OCI-M2 (cell line): ENCODE results near the gene SOX6.
"Not testable (repeated sequence)": the region's sequence is repeated elsewhere in the genome, so short reads cannot be mapped to it uniquely, and the experiment has no call there.

Experiments
- DNase-seq: peaks from one replicate; lab custom pipeline; 2025; ENCODE audit not compliant: unreplicated experiment; lab: John Stamatoyannopoulos, UW

Gene SOX6

DNA sequence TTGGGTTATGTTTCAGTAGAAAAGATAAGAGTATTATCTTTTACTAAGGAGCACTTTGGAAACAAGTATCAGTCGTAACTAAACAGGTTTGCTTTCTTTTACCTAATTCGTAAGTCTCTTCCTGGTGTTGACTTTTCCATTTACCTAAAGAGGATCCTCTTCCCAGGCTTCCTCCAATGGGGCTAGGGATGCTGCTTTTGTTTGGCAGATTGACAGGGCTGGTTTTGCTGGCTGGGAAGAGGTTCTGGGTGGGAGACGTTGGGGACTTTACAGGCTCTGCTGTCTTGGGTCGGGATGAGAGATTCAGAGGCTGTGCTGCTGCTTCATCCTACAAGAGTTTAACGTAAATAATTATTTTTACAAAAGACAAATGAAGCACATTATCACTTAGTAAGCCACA is 306.7 kb downstream of the SOX6 start:
- DNase-seq = no peak

DNA sequence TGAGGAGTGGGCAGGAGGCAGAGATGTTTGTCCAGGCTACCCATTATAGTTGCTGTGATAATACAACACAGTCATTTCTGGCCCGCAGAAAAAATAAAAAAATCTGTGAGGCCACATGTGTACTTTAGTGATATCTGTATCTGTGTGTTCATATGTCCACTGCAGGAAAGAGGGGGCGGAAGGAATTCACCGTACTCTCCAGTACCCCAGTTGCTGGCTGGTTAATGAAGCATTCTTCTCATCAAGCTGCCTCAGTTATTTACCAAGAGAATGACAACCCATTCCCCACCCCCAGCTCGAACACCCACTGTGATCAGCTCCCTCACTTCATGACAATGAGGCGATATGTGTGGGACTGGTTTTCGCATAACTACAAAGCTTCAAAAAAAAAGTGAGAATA is 309.3 kb downstream of the SOX6 start:
- DNase-seq = peak; percentile 18

DNA sequence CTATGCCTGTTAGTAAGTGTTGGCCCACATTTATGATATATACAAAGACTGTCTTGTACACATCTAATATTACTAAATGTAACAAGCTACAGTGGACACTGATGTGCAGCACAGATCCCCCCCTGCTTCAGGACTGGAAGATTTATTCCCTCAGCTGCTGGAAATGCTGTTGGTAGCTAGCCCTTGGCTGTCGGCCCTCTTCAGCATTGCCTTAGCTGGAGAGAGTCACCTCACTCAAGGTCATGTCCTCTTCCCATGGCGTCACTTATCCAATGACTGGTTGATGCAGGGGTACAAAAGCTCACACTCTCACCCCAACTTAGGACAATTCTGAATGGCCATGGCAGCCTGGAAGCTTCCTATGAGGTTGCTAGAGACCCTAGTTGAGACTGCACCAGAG is 312.7 kb downstream of the SOX6 start:
- no peak for DNase-seq

DNA sequence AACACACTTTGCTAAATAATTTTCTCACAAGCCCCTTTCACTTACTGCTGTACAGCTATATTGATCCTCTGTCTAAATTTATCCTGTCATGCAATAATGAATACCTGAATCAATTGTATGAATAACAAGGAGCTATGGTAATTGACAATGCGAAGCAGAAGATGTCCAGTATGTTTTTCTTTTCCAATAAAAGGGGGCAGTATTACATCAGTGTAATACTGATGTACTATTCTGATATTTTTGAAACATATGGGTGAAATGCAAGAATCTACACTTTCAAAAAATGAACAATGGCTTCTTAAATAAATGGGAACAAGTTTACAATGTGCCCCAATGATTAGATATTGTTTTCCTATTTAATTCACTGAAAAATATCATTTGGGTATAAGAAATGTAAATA is 315.1 kb downstream of the SOX6 start:
- DNase-seq = no peak

DNA sequence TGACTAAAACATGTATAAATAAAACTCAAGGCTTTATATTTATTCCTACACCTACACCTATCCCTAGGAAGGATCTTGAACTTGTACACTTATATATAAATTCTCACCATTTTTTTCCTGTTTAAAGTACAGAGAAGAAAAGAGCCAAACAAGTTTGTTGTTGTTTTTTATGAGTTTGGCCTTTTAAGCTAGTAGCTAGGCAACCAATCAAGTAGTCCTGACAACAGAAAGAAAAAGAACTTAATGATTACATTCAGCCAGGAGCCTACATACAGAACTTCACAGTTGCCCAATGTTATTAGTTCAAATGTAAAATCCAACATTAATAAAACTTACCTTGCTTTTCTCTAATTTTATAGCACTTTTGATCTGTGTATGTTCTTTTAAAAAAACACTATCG is 316.2 kb downstream of the SOX6 start:
- DNase-seq = no peak

DNA sequence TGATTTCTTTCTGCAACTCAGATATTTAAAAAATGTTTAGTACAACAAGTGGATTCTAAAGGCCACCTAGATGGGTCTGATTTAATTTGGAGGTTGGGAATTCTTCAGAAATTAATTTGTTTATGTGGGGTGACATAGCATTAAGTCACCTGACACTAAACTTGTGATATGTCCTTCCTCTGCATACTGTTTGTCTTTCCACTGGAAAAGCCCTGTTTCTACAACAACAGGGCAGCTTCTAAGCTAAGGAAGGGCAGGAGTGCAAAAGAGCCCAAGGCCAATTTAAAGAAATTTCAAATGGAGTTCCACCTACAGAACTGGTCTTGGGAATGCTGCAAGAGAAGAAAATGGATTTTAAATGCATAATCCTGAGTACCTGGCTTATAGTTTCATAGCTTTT is 319.2 kb downstream of the SOX6 start:
- DNase-seq = no peak

DNA sequence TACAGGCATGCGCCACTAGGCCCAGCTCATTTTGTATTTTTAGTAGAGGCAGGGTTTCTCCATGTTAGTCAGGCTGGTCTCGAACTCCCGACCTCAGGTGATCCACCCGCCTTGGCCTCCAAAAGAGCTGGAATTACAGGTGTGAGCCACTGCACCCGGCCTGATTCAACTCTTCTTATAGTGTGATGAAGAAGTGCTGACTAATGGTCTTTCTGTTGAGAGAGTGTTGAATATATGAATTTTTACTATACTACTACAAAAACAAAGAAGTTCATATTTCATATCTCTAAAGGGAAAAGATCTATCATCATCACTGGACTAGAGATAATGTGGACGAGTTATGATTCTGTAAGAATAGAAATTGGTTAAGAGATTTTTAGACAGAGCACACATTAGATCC is 320.1 kb downstream of the SOX6 start:
- DNase-seq = no peak

DNA sequence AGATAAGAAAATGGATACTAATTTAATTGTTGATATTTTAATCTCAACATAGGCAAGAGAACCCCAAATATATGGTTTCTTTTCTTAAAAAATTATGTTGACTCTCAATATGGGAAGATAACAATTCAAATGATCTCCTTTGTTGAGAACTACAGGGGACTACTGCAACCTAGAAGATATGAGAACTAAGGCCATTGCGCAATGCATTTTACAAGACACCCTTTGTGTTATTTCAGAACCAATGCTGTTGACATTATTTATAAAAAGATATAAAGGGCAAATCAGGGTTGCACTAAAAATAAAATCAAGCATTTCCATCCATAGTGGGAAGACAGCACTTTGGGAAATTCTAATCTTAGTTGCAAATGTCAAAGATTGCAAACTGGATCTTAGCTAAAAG is 322.3 kb downstream of the SOX6 start:
- no peak for DNase-seq

DNA sequence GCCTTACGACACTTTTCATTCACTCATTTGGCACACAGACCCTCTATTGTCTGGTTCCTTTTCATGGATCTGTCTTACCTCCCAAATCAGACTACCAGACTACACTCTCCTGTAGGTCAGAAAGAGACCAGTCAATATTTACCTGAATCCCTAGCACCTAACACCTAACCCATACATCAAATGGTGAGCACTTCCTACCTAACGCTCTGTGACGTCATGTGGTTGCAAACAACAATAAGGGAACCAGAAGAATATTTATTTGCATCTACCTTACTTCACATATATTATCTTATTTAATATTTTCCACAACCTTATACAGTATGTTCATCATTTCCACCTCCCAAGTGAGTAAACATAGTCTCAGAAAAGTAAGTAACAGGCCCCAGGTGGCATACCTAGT is 323.4 kb downstream of the SOX6 start:
- no peak for DNase-seq

DNA sequence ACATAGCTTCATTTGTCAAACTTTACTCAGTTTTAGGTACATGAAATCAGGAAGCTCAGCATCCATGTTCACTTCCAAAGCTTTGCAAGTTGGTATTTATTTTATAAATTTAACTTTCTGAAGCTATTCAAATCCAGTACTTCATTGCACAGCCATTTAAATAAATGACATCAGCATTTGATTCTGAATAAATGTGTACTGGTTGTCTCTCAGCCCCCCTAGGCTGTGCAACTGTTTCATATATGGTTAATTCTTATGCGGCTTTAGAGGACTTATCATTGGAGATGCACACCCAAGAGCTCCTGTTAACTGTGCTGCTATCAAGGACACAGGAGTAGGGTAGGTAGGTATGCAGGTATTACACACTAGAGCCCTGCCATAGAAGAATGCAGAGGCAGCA is 325.1 kb downstream of the SOX6 start:
- no peak for DNase-seq

DNA sequence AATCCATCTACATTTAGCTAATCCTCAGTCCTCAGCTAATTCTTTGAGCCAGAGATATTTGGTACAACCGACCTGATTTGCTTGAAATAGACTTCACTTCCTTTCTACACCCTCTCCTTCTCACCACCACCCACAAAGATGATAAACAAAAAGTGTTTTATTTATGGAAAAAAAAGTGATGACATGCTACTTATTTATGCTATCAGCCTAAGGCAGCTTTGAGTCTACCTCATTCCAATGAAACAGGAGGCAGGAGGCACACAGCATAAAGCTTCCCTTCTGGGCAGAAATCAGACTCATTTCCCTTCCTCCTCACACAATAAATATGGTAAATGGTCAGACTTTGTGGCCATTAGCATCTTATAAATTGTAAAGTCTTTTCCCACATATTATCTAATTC is 325.7 kb downstream of the SOX6 start:
- DNase-seq = no peak

DNA sequence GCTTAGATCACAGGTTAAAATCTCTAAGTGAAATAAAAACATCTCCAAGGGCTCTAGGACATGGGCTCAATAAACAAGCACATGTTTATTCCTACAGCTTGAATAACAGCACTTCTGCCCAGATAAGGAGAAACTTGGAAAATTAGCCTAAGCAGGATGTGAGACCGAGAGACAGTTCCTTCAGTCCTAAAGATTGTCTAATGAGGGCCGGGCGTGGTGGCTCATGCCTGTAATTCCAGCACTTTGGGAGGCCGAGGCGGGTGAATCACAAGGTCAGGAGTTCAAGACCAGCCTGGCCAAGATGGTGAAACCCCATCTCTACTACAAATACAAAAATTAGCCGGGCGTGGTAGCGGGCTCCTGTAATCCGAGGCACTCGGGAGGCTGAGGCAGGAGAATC is 327.2 kb downstream of the SOX6 start:
- DNase-seq = not testable (repeated sequence)

DNA sequence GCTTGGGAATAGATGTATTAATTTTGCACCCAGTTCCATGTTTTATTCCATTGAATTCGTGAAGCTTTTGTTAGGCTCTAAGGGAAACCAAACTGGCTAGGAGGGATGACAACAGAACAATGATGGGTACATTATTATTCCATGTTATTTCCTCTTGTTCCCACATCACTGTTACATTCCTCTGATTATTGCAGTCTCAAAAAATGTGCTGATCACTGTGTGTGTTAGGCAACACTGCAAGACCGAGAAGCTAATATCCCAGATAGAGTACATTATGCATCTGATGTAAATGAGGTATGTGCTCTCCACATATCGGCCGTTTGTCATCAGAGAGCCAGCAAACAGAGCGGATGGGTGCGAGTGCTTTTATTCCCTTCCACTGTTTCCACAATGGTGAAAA is 327.9 kb downstream of the SOX6 start:
- DNase-seq = no peak

DNA sequence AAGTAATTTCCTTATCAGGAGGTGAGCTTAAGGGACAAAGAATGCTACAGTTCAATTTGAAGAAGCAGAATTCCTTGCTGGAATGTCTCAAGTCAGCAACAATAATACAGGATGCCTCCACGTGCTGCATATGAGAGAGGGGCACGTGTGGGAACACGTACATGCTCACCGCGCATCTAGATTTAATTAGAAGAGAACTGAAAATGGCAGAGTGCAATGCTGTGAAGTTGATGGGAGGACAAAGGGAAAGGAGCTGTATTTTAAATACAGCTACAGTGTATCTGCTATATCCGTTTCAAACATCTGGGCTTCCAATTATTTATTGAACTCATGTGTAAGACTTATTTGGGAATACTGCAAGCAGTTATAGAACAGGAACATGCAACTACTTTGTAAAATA is 328.7 kb downstream of the SOX6 start:
- no peak for DNase-seq

DNA sequence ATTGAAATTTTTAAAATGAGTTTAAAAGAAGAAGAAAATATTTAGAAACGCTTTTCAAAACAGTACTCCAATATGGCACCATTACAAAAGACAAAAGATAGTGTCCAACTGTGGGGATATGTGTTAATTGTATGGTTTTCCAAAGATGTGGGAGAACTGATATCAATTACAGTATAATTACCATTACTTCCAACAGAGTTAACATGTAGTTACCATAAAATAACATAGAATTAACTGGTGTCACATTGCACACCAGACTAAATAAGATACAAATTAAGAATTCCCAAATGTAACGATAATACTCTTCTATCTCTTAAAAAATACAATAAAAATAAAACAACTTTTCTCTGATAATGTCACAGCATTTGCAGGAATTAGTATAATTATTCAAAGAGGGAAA is 329.5 kb downstream of the SOX6 start:
- DNase-seq = no peak

DNA sequence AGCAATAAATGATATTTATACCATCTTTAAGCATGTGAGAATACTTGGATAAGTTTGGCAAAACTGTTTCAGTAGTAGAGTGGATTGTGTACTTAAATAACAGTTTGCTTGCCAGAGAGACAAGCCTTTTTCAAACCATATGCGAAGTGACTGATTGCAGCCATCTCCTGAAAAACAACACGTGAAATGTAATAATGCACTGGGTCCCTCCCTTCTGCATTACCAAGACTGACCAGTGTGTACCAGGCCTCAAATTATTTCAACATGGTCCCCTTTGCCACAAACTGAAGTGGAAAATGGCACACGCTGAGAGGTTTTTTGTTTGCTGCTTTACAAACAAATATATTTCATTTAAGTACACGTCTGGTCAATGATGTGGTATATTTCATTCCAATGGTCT is 337.4 kb downstream of the SOX6 start:
- DNase-seq = no peak

DNA sequence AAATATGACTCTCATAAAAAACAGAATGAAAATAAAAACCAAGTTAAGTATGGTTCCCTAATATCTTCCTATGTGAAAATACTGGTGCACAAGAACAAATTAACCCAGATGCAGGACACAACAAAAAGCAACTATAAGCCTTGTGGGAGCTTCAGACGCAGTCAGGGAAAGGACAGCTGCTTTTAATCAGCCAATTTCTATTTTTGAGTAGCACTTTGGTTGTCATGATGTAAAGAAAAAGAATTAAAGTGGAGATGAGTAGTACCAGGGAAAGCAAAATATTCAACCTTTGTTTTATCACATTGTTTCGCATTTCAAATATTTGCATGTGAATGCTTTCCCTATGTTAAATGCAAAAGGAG is 339.9 kb downstream of the SOX6 start:
- no peak for DNase-seq

DNA sequence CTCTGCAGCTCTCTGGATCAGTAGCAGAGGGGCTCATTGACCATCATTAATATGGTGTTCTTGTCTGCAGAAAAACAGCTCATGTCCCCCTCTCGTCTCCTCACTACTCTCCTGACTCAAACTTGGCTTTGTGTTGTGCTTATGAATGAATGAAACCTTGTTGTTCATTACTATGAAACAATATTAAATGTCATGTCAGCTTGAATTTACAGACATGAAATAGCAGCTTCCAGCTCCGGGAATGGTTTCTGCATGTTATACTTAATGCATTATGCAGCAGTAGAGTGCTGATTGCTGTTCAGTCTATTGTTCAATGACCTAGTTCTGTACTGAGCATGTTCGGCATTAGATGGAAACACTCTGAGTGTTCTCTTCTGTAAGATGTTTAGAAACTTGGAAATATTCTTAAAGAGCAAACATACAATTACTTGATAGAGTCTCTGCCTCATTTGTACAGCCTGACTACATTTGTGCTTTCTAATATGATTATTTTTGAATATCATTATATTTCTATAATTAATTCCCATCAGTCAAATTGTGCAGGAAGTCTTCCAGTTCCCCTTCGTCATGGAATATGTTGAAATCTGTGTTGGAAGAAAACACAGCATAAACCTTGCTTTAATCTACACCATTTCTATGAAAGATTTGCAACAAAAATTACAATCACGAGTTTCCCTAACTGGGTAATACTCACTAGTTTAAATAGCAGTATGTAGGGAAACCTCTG is 340.4 kb downstream of the SOX6 start:
- no peak for DNase-seq

DNA sequence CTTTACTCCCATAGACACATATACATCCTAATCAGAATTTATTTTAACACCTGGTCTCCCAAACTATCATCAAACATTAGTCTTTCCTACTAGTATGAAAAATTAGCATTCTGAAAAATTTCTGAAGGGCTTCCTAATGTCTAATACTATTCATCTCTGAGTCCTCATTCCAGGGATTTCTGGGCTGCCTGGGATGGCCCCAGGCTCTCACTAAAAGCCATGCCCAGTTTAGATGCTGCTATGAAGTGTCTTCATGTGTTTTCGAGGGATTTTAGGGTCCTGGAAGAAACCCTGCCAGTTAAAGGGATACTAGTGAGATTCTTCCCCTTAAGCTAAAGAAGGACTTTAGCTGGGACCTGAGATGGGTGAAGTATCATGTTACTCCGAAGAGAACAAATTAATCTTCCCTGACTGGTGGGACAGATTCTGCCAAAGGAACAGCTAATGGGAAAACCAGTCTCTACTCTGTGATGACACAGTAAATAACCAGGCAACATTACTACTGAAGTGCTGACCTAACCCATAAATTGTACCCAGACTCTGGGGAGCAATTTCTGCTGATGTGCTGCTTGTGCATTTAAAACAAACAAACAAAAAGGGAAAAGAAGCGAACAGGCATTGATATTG is 342.6 kb downstream of the SOX6 start:
- DNase-seq = no peak

DNA sequence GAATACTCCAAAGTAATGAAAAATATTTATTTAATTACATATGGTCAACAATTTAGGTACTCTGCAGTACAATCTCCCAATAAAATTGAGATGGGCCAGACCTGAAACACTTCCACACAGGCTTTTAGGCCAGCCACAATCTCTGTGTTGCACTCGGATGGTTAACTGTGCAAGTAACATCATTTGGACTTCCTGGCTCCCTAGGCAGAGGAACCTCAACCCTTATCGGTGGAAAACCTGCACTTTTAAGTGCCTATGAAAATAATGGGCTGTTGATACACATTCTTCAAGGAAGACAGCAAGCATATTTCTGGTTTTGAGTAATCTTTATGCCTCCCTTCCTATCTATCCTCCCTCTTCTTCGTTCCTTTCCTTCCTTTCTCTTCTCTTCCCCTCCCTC is 343.1 kb downstream of the SOX6 start:
- no peak for DNase-seq

DNA sequence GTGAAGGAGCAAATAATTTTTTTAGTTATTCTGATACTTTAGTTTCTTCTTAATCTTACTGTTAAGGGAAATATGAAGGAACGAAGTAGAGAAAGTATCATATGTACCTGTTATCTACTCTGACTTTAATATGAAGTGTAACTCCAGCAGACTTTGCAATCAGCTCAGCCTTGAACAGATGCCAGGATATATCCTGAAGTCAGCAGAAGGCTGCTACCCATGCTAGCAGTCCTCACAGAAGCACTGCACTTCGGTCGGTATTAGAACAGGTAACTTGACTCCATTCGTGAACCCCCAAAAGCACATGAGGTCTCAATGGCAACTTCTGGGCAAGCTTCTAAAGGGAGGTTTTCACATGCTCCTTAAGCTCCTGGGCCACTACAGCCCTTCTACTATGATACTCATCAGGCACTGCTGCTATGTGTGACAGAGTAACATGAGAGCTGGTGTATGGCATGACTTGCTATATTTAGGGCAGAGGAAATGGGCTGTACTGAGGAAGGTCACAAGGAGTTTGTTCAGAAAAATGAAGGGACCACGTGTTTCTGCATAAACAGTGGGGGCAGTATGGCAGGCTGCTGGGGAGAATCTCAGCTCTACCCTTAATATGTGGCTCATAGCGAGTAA is 344.1 kb downstream of the SOX6 start:
- DNase-seq = no peak

DNA sequence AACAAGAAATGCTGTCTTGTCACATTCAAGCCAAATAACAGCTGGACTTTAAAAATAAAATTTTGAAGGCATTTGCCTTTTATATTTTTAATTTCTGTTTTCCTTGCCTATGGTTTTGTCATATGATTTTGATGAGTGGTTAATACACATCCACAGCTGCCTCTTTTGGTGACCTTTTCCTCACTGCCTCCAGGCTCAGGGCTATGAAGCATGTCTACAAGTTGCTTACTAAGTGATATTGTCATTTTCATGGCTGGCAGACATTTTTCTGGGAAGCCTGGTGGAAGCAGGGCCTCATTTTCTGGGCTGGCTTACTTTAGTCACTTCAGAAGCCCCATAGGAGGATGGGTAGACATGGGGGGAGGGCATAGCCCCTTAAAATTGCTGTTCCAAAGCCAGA is 344.9 kb downstream of the SOX6 start:
- no peak for DNase-seq

DNA sequence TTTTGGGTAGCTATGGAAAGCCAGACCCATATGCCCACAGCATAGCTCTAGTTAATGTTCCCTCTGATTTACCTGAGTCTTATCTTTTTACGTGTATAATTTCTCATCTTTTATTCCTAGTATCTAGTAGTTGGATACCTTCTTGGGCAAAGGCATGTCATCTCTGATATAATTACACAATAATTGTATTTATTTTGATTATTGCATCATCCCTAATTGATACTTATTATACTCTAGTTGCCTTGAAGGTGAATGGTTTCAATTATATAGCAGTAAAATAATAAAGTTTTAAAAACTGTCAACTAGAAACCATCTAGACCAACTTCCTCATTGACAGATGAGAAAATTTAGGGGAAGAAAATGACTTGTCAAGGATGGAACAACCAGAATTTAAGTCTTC is 347.3 kb downstream of the SOX6 start:
- no peak for DNase-seq
